Activated T-cell treated with anti-CD3 and anti-CD28 coated beads, Interleukin-2, amount 50 U/mL, for 24 hours (primary cell): ENCODE data around the gene KCNMA1.
A peak's percentile ranks its signal among the peaks of the same experiment; 100 is the strongest.

ENCODE experiments used
- DNase-seq: peaks from one replicate; pipeline ENCODE4 v3.0.0-alpha.2; 2020
- H3K27ac Mint-ChIP-seq: 2 replicates; pipeline ENCODE4 v1.8.0; 2020; ENCODE audit warnings: mild to moderate bottlenecking, mixed read lengths
- H3K27me3 Mint-ChIP-seq: 2 replicates; pipeline ENCODE4 v1.8.0; 2020; ENCODE audit warnings: mixed read lengths
- H3K36me3 Mint-ChIP-seq: 2 replicates; pipeline ENCODE4 v1.8.0; 2020; ENCODE audit warnings: low read depth, mixed read lengths
- H3K4me1 Mint-ChIP-seq: 2 replicates; pipeline ENCODE4 v1.8.0; 2020; ENCODE audit warnings: low read depth, mixed read lengths
- H3K4me3 Mint-ChIP-seq: 2 replicates; pipeline ENCODE4 v1.8.0; 2020; ENCODE audit warnings: mild to moderate bottlenecking, moderate library complexity, mixed read lengths
- H3K9me3 Mint-ChIP-seq: 2 replicates; pipeline ENCODE4 v1.8.0; 2020; ENCODE audit warnings: mixed read lengths

KCNMA1 gene

DNA sequence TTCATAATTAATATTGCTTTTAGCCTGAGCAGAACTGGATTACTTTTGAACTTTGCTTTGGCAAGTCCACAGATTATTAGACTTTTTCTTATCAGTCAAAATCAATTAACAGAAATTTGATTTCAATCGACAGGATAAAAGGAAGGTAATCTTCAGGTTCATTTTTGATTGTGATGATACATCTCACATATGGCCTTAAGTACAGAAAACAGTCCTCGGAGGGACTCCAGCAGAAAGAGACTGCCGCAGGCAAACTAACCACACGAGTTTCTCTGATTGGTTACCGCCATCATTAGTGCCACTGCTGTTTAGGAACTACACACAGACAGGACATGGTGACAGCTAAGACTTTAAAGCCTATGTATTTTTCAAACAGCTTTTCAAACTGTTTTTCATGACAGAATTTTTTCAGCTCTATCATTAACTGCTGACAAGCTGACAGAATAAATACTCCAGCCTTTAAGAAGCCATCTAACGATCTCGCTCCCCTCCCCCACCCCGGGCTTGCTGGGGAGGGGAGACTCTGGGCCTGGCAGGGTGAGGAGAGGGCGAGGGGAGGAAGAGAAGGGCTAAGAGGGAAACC lies 668.2 kb downstream of the KCNMA1 start:
- Mint-ChIP-seq H3K9me3 (no peaks in the 10 kb centered on the region), H3K4me3 (no peak overlapping the region), H3K36me3 (no peaks in the 10 kb centered on the region), H3K27me3 (no peaks in the 10 kb centered on the region), H3K4me1 (peaks cover 7% of the 10 kb centered on the region), H3K27ac (no peak overlapping the region)
- DNase-seq: no peak

DNA sequence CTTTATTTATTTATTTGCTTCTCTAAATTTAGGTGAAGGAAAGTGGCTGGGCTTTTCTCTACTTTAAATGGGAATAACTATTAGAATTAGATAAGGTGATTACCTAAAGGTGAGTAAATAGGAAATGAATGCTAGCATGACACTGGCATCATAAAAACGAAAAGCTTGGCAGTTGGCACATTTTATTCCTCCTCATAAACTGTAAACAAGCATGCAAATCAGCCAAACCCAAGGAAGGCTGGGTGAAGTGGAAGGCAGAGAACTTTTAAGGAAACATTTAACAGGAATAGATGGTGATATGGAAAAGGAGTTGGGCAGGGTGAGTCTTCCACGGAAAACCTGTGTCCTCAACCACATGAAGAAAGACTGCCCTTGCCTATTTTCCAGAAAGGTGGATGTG lies 669.1 kb downstream of the KCNMA1 start:
- no peak for DNase-seq
- H3K9me3 Mint-ChIP-seq: no peaks in the 10 kb centered on the region
- no peaks in the 10 kb centered on the region for H3K27me3 Mint-ChIP-seq
- H3K4me3 Mint-ChIP-seq: no peak overlapping the region
- no peak overlapping the region for H3K27ac Mint-ChIP-seq
- peaks cover 7% of the 10 kb centered on the region for H3K4me1 Mint-ChIP-seq
- H3K36me3 Mint-ChIP-seq: no peaks in the 10 kb centered on the region

DNA sequence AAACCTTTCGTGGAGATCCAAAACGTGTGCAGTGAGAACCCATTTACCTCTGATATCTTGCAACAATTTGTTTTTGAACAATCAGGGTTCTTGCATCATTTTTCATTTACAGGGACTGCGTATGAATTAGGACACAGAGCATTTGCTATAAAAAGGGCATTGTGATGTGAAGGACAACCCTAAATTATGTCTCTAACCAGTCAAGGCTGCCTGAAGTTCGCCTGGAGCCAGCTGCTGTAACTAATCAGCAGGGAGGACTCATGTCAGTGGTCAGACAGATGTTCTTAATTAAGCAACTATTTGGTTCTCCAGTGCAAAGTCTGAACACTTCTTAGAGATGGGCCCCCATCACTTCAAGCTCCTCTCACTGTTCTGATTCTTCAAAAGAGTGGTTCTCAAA lies 674.8 kb downstream of the KCNMA1 start:
- Mint-ChIP-seq H3K4me3 (no peak overlapping the region), H3K4me1 (peaks cover 13% of the 10 kb centered on the region), H3K27ac (no peak overlapping the region), H3K36me3 (no peaks in the 10 kb centered on the region), H3K9me3 (no peaks in the 10 kb centered on the region), H3K27me3 (no peaks in the 10 kb centered on the region)
- DNase-seq: no peak

DNA sequence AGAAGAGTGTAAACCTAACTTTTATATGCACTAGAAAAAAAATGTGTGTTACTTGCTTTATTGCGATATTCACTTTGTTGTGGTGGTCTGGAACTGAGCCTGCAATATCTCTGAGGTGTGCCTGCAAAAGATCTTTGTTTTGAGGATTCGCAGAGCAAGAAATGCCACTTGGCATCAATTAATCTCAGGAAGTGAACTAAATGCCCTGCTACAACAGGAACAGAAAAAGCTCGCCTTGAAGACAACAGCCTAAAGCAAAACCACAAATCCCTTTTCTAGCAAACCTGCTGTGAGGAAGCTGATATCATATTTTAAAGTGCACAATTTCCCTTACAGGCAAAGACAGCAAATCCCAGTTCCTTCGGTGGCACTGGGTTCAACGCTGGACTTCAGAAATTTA lies 675.8 kb downstream of the KCNMA1 start:
- no peak for DNase-seq
- Mint-ChIP-seq H3K36me3 (no peaks in the 10 kb centered on the region), H3K4me1 (peaks cover 13% of the 10 kb centered on the region), H3K27me3 (no peaks in the 10 kb centered on the region), H3K4me3 (no peak overlapping the region), H3K9me3 (no peaks in the 10 kb centered on the region), H3K27ac (no peak overlapping the region)

GRCh38 chr10:76959111-76959510 lies 678.5 kb downstream of the KCNMA1 start:
- peaks cover 13% of the 10 kb centered on the region for H3K4me1 Mint-ChIP-seq
- H3K4me3 Mint-ChIP-seq: no peak overlapping the region
- DNase-seq: no peak
- H3K9me3 Mint-ChIP-seq: no peaks in the 10 kb centered on the region
- H3K27ac Mint-ChIP-seq: no peak overlapping the region
- no peaks in the 10 kb centered on the region for H3K27me3 Mint-ChIP-seq
- no peaks in the 10 kb centered on the region for H3K36me3 Mint-ChIP-seq

DNA sequence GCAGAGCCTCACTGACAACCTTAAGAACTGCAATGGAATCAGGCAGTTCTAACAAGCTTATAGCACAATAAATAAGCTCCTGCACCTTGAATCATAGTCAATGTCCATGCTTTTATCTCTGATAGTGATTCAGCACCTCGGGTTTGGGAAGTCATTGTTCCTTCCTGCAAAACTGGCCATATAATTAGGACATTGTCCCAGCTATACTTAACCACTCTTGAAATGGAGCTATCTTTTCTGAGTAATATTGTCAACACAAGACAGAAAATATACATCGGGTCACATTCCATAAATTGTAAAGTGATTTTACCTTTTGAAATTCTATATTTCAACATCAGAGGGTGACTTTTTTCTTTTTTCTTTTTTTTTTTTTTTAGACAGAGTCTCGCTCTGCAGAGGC lies 682.8 kb downstream of the KCNMA1 start:
- Mint-ChIP-seq H3K36me3 (no peaks in the 10 kb centered on the region), H3K4me1 (no peaks in the 10 kb centered on the region), H3K27ac (no peak overlapping the region), H3K4me3 (no peak overlapping the region), H3K27me3 (no peaks in the 10 kb centered on the region), H3K9me3 (no peaks in the 10 kb centered on the region)
- DNase-seq: no peak

GRCh38 chr10:76950354-76950753 lies 687.3 kb downstream of the KCNMA1 start:
- H3K4me3 Mint-ChIP-seq: no peak overlapping the region
- H3K27me3 Mint-ChIP-seq: no peaks in the 10 kb centered on the region
- no peaks in the 10 kb centered on the region for H3K36me3 Mint-ChIP-seq
- H3K27ac Mint-ChIP-seq: no peak overlapping the region
- no peaks in the 10 kb centered on the region for H3K4me1 Mint-ChIP-seq
- H3K9me3 Mint-ChIP-seq: no peaks in the 10 kb centered on the region
- no peak for DNase-seq

GRCh38 chr10:76946270-76946669 lies 691.3 kb downstream of the KCNMA1 start:
- no peak overlapping the region for H3K4me3 Mint-ChIP-seq
- H3K27me3 Mint-ChIP-seq: no peaks in the 10 kb centered on the region
- H3K36me3 Mint-ChIP-seq: no peaks in the 10 kb centered on the region
- no peak for DNase-seq
- no peak overlapping the region for H3K27ac Mint-ChIP-seq
- no peaks in the 10 kb centered on the region for H3K9me3 Mint-ChIP-seq
- H3K4me1 Mint-ChIP-seq: peaks cover 16% of the 10 kb centered on the region

DNA sequence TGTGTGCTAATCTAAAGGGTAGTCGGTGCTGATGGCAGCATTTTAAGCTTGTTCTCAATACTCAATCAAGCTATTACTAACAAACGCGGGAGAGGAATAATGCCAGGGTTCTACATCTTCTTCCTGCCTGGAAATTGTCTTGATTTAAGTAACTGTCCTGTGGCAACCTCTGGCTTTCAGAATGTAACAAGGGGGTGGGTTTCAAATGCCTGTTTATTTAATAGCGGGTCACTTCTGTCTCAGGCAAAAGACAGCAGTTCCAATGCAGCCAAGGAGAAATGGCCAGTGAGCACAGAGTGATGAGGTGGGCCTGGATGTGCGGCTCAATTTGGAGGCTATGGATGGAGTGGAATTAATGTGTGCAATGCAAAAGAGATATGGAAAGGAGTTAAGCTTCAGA lies 692.4 kb downstream of the KCNMA1 start:
- Mint-ChIP-seq H3K4me3 (no peak overlapping the region), H3K36me3 (no peaks in the 10 kb centered on the region), H3K4me1 (peaks cover 16% of the 10 kb centered on the region), H3K27me3 (no peaks in the 10 kb centered on the region), H3K9me3 (no peaks in the 10 kb centered on the region), H3K27ac (no peak overlapping the region)
- no peak for DNase-seq

DNA sequence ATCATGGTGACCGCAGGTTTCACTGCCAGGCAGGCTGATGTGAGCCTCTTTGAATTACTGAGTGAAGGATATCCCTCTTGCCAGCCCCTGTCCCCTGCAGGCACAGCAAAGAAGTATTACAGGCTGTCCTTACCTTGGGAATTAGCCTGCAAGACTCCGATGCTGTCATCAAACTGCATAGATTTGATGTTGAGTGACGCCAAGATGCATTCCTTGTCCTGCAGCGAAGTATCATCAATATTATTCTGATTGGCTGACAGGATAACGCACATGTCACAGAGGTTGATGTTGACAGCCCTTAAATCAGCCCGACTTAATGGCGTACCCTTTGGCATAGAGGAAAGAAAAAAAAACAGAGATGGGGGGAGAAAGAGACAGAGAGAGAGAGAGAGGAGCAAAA lies 693.0 kb downstream of the KCNMA1 start:
- H3K27ac Mint-ChIP-seq: no peak overlapping the region
- H3K9me3 Mint-ChIP-seq: no peaks in the 10 kb centered on the region
- H3K27me3 Mint-ChIP-seq: no peaks in the 10 kb centered on the region
- peaks cover 16% of the 10 kb centered on the region for H3K4me1 Mint-ChIP-seq
- no peak for DNase-seq
- no peak overlapping the region for H3K4me3 Mint-ChIP-seq
- no peaks in the 10 kb centered on the region for H3K36me3 Mint-ChIP-seq

- peaks cover 5% of the 10 kb centered on the region for H3K27me3 Mint-ChIP-seq
- H3K36me3 Mint-ChIP-seq: no peaks in the 10 kb centered on the region
- peak overlapping the region; percentile 82 for H3K27ac Mint-ChIP-seq
- H3K4me1 Mint-ChIP-seq: peaks cover 16% of the 10 kb centered on the region
- DNase-seq: peak; percentile 29
- H3K9me3 Mint-ChIP-seq: no peaks in the 10 kb centered on the region
- H3K4me3 Mint-ChIP-seq: no peak overlapping the region
Measured at GRCh38 chr10:76942628-76943416, 694.8 kb downstream of the KCNMA1 start.

DNA sequence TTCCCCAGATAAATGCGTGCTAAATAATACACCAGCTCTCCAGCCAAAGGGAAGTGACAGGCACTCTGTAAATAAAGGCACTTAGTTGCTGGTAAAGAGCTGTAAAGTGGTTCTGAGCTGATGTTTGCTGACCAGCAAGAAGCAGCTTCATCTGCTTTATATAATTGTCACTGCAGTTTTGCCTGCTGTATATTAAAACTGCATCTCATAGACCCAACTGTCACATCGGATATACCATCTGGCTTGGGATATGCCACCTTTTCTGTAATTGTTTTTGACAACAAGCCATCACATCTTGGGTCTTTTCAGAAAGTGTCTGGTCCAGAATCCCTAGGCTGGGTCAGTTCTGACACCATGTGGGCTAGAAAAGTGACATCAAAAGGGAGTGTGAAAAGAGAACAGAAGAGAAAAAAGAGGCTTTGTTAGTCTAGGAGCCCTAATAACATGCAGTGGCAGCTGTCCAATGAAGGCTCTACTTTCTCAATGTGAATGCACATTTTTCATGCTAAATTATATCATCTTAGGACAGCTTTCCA lies 697.6 kb downstream of the KCNMA1 start:
- H3K36me3 Mint-ChIP-seq: no peaks in the 10 kb centered on the region
- H3K27me3 Mint-ChIP-seq: peaks cover 5% of the 10 kb centered on the region
- H3K4me3 Mint-ChIP-seq: no peak overlapping the region
- H3K27ac Mint-ChIP-seq: no peak overlapping the region
- H3K9me3 Mint-ChIP-seq: no peaks in the 10 kb centered on the region
- H3K4me1 Mint-ChIP-seq: peaks cover 16% of the 10 kb centered on the region
- DNase-seq: no peak

DNA sequence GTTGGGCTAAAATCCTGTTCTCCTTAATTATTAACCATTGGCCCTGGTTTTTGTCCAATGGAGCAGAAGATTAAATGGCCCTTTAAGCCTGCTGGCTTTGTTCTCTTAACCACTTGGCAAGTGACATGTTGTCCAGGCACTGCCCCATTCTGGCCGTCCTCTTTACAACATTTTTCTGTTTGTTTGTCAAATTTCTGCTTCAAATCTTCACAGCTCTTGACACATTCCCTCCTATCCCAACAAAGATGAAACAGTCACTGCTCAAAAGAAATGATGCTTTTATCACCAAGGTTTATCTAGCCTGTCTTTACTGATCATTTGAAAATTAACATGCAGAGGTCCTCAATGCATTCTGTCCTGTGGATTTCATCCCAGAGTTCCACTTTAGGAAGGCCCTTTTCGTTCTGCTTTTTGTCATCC lies 700.4 kb downstream of the KCNMA1 start:
- Mint-ChIP-seq H3K4me3 (no peak overlapping the region), H3K36me3 (no peaks in the 10 kb centered on the region), H3K9me3 (no peaks in the 10 kb centered on the region), H3K27me3 (peaks cover 5% of the 10 kb centered on the region), H3K4me1 (peaks cover 2% of the 10 kb centered on the region), H3K27ac (no peak overlapping the region)
- DNase-seq: no peak

DNA sequence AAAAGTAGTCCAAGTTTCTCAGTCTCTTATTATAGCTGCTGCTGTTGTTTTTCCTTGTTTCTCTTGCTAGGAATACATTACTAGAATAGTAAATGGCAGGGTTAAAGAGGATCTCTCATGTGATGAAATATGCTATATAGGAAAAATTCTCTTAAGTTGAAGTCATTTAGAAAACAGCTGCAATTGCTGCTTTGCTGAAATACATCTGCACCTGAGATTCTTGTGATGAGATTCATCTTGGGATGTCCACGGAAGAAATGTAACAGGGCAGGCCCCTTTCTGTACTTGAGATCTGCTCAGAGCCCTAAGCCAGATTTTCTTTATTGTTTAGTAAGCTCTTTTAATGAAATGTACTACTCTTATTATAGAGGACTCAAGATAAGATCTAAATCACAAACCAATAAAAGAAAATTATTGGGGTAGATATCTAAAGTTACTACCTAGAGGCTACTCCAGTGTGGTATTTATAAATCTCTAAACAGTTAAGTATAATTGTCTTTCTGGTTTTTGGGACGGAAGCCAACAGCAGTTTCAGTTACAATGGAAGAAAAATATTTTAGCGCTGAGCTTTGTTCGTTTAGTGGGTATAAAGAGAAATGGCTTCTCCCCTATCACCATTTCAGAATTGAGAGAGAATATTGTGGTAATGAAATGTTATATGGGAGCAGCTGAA lies 701.5 kb downstream of the KCNMA1 start:
- H3K27ac Mint-ChIP-seq: no peak overlapping the region
- no peaks in the 10 kb centered on the region for H3K4me1 Mint-ChIP-seq
- H3K27me3 Mint-ChIP-seq: peaks cover 5% of the 10 kb centered on the region
- no peak overlapping the region for H3K4me3 Mint-ChIP-seq
- no peak for DNase-seq
- H3K9me3 Mint-ChIP-seq: no peaks in the 10 kb centered on the region
- H3K36me3 Mint-ChIP-seq: no peaks in the 10 kb centered on the region

- no peak for DNase-seq
- H3K4me1 Mint-ChIP-seq: no peaks in the 10 kb centered on the region
- no peak overlapping the region for H3K4me3 Mint-ChIP-seq
- peaks cover 3% of the 10 kb centered on the region for H3K9me3 Mint-ChIP-seq
- H3K27me3 Mint-ChIP-seq: no peaks in the 10 kb centered on the region
- no peaks in the 10 kb centered on the region for H3K36me3 Mint-ChIP-seq
- no peak overlapping the region for H3K27ac Mint-ChIP-seq
Measured at GRCh38 chr10:76928565-76928964, 709.0 kb downstream of the KCNMA1 start.
